ENCODE results near the gene OXSM.

The OXSM gene

GRCh38 chr3:25782636-25782937, 7.3 kb upstream of the OXSM start:
- Mint-ChIP-seq H3K4me3 (peak overlapping the region; percentile 83), H3K9me3 (no peaks in the 10 kb centered on the region), H3K27ac (ENCODE audit: low read depth) (peak overlapping the region; percentile 71), H3K36me3 (ENCODE audit: insufficient read depth) (peaks cover 18% of the 10 kb centered on the region), H3K27me3 (no peaks in the 10 kb centered on the region), H3K4me1 (peaks cover 36% of the 10 kb centered on the region)
- no peak for ATAC-seq (replicated peaks; ENCODE audit: extremely low read depth, poor library complexity, severe bottlenecking)
- no peak for DNase-seq (ENCODE audit: low spot score in 2 of 2)

DNA sequence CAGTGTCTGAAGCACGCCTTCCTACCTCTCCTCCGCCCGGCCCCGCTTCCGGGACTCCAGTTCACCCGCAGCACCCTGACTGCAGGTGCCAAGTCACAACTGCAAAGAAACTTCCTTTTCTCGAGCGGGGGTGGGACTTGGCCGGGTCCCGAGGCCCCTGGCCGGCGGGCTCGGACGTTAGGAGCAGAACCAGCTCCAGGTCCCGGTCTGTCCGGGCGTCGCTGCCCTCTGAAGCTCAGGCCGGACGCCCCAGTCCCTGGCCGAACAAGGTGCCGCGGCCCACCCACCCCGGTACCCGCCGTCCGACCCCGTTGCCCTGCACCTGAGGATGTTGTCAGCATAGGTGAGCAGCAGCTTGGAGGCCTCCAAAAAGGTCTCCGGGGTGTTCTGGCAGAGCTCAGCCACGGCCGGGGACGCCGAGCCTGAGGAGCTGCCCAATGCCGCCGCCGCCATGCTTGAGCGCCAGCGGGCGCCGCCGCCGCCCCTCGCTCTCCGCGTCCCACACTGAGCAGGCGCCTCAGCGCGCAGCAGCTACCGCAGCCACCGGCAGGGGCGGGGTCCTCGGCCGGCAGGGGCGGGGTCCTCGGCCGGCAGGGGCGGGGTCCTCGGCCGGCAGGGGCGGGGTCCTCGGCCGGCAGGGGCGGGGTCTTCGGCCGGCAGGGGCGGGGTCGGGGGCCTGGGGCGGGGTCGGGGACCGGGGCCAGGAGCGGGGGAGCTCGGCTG, 6.8 kb upstream of the OXSM start, which contains the start of gene NGLY1:
Gene NGLY1, minus strand, starts transcription at position 506 of the 723 bp plus-strand sequence. Its CDS starts 53 bp downstream, at position 453.
- H3K27ac Mint-ChIP-seq (ENCODE audit: low read depth): peak within 1 kb of the TSS; percentile 71
- H3K27me3 Mint-ChIP-seq: no peaks in the 10 kb centered on the region
- no peaks in the 10 kb centered on the region for H3K9me3 Mint-ChIP-seq
- peak within 1 kb of the TSS; percentile 83 for H3K4me3 Mint-ChIP-seq
- ATAC-seq (replicated peaks; ENCODE audit: extremely low read depth, poor library complexity, severe bottlenecking): peak; percentile 91
- H3K36me3 Mint-ChIP-seq (ENCODE audit: insufficient read depth): peaks cover 12% of the 10 kb centered on the region
- peaks cover 34% of the 10 kb centered on the region for H3K4me1 Mint-ChIP-seq
- peak; percentile 68 to 72 for DNase-seq (ENCODE audit: low spot score in 2 of 2)

DNA sequence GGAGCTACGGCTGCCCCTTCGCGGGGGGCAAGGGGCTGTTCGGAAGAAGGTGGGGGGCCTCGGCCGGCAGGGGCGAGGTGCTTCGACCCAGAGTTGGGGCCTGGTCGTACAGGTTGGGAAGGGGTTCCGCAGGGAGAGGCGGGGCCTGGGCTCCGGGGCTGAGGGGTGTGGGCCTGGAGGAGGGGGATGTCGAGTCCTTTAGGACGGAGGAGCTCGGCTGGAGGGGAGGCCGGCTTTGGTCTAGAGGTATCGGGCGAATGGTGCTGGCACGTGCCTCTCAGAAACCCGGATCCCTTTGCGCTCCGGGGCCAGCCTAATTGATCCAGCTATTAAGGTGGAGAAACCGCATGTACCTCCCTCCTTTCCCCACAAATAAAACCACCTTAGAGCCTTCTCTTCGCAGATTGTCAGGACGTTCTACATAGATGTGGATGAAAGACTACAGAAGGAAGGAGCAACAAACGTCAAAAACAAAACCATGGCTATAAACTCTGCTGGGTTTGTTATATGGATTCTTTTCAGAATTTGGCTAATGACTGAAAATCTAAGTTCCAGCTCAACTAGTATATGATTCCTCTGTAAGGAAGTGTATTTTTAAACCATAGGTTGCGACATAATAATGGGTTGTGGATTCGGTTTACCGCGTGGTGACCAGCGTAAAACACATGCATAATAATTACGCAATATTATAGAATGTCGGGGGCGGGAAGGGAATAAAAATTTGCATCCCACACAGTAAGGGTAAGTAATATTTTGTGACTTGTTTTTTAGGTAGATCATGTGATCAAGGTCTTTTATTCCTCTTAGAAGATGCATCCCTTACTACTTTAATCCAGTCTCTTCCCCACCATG, 6.0 kb upstream of the OXSM start:
- H3K9me3 Mint-ChIP-seq: no peaks in the 10 kb centered on the region
- H3K27me3 Mint-ChIP-seq: no peaks in the 10 kb centered on the region
- ATAC-seq (replicated peaks; ENCODE audit: extremely low read depth, poor library complexity, severe bottlenecking) (peak; percentile 3), DNase-seq (ENCODE audit: low spot score in 2 of 2) (no peak)
- H3K36me3 Mint-ChIP-seq (ENCODE audit: insufficient read depth): peaks cover 9% of the 10 kb centered on the region
- peak overlapping the region; percentile 83 for H3K4me3 Mint-ChIP-seq
- peaks cover 34% of the 10 kb centered on the region for H3K4me1 Mint-ChIP-seq
- peak overlapping the region; percentile 44 for H3K27ac Mint-ChIP-seq (ENCODE audit: low read depth)

DNA sequence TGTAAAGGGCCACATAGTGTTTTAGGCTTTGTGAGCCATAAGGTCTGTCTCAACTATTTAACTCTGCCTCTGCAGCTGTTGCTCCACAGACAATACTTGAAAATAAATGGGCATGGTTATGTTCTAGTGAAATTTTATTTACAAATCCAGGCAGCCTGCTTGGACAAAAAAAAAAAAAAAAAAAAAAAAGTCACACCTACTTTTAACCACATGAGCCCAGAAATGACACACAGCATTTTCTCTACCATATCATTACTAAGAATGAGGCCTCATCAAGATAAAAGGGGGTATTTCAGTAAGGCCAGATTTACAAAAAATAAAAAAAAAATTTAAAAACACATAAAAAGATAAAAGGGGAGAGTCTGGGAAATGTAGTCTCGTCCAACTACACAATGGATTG, 4.9 kb upstream of the OXSM start:
- ATAC-seq (replicated peaks; ENCODE audit: extremely low read depth, poor library complexity, severe bottlenecking) (no peak), DNase-seq (ENCODE audit: low spot score in 2 of 2) (no peak)
- H3K36me3 Mint-ChIP-seq (ENCODE audit: insufficient read depth): peaks cover 9% of the 10 kb centered on the region
- H3K4me3 Mint-ChIP-seq: peak overlapping the region; percentile 83
- peaks cover 34% of the 10 kb centered on the region for H3K4me1 Mint-ChIP-seq
- H3K27ac Mint-ChIP-seq (ENCODE audit: low read depth): no peak overlapping the region
- no peaks in the 10 kb centered on the region for H3K27me3 Mint-ChIP-seq
- H3K9me3 Mint-ChIP-seq: no peaks in the 10 kb centered on the region

- DNase-seq (ENCODE audit: low spot score in 2 of 2): no peak
- peaks cover 34% of the 10 kb centered on the region for H3K4me1 Mint-ChIP-seq
Observed at GRCh38 chr3:25785826-25786225, 4.1 kb upstream of the OXSM start.

DNA sequence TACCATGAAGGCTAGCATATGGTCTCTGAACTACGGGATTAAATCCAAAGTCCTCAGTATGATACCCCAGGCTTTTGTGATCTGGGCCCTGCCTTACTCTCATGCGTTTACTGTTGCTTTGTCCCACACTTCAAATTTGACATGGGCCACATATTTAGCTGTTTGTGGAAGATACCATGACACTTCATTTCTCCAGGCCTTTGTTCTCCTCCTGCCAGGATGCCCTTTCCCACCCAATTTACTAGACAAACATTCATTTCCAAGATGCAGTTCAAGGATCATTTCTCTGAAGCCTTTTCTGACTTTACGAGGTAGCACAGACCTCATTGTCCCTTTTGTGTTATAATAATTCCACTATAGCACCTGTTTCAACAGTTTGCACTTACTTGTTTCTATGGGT, 2.2 kb upstream of the OXSM start:
- DNase-seq (ENCODE audit: low spot score in 2 of 2) (no peak), ATAC-seq (replicated peaks; ENCODE audit: extremely low read depth, poor library complexity, severe bottlenecking) (no peak)
- no peaks in the 10 kb centered on the region for H3K27me3 Mint-ChIP-seq
- H3K9me3 Mint-ChIP-seq: no peaks in the 10 kb centered on the region
- no peak overlapping the region for H3K27ac Mint-ChIP-seq (ENCODE audit: low read depth)
- no peak overlapping the region for H3K4me3 Mint-ChIP-seq
- H3K4me1 Mint-ChIP-seq: peaks cover 22% of the 10 kb centered on the region
- peaks cover 5% of the 10 kb centered on the region for H3K36me3 Mint-ChIP-seq (ENCODE audit: insufficient read depth)

More at GRCh38 chr3:25785826-25786225, 4.1 kb upstream of the OXSM start:
- no peak overlapping the region for H3K4me3 Mint-ChIP-seq
- no peak for ATAC-seq (replicated peaks; ENCODE audit: extremely low read depth, poor library complexity, severe bottlenecking)
- no peak overlapping the region for H3K27ac Mint-ChIP-seq (ENCODE audit: low read depth)
- peaks cover 10% of the 10 kb centered on the region for H3K36me3 Mint-ChIP-seq (ENCODE audit: insufficient read depth)
- no peaks in the 10 kb centered on the region for H3K27me3 Mint-ChIP-seq
- no peaks in the 10 kb centered on the region for H3K9me3 Mint-ChIP-seq

- DNase-seq (ENCODE audit: low spot score in 2 of 2) (no peak), ATAC-seq (replicated peaks; ENCODE audit: extremely low read depth, poor library complexity, severe bottlenecking) (no peak)
- Mint-ChIP-seq H3K4me1 (peaks cover 15% of the 10 kb centered on the region), H3K4me3 (peak overlapping the region; percentile 99), H3K27ac (ENCODE audit: low read depth) (peak overlapping the region; percentile 98), H3K36me3 (ENCODE audit: insufficient read depth) (peaks cover 5% of the 10 kb centered on the region), H3K27me3 (no peaks in the 10 kb centered on the region), H3K9me3 (no peaks in the 10 kb centered on the region)
Observed at GRCh38 chr3:25789209-25789595, 688 bp upstream of the OXSM start.

DNA sequence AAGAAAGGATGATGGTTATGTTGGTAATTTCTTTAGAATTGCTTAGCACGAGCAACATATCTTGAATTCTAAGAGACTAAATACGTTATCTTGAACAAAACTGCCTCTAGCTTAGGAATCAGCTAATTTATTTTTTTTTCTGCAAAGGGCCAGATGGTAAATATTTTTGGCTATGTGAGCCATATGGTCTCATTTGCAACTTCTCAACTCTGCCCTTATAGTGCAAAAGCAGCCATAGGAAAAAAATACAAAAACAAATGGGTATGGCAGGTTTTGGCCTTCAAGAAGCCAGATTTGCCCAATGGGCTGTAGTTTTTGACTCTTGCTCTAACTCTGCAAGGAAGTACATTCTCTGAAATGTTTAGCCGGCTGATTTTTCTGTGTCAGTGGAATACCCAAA, 11.9 kb downstream of the OXSM start:
- ATAC-seq (replicated peaks; ENCODE audit: extremely low read depth, poor library complexity, severe bottlenecking) (no peak), DNase-seq (ENCODE audit: low spot score in 2 of 2) (no peak)
- H3K9me3 Mint-ChIP-seq: no peaks in the 10 kb centered on the region
- no peak overlapping the region for H3K4me3 Mint-ChIP-seq
- H3K4me1 Mint-ChIP-seq: no peaks in the 10 kb centered on the region
- H3K27ac Mint-ChIP-seq (ENCODE audit: low read depth): no peak overlapping the region
- H3K27me3 Mint-ChIP-seq: peaks cover 19% of the 10 kb centered on the region
- no peaks in the 10 kb centered on the region for H3K36me3 Mint-ChIP-seq (ENCODE audit: insufficient read depth)

DNA sequence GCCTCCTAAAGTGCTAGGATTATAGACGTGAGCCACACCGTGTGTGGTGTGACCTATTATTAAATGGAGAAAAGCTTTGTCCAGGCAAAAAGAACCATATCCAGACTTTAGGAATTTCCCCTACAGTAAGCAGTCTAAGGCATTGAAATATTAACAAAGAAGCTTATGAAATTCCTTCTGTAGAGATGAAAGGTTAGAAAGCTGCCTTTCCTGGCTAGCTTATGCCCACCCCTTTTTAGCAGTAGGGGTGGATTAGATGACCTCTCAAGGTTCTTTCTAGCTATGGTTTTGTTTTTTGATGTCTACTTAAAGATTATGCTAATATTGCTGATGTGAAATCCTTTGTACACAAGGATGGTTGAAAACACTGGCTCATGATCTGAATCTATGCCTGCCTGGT, 13.9 kb downstream of the OXSM start:
- Mint-ChIP-seq H3K4me3 (no peak overlapping the region), H3K9me3 (no peaks in the 10 kb centered on the region), H3K36me3 (ENCODE audit: insufficient read depth) (no peaks in the 10 kb centered on the region), H3K4me1 (no peaks in the 10 kb centered on the region), H3K27me3 (peaks cover 32% of the 10 kb centered on the region), H3K27ac (ENCODE audit: low read depth) (no peak overlapping the region)
- DNase-seq (ENCODE audit: low spot score in 2 of 2) (no peak), ATAC-seq (replicated peaks; ENCODE audit: extremely low read depth, poor library complexity, severe bottlenecking) (no peak)

DNA sequence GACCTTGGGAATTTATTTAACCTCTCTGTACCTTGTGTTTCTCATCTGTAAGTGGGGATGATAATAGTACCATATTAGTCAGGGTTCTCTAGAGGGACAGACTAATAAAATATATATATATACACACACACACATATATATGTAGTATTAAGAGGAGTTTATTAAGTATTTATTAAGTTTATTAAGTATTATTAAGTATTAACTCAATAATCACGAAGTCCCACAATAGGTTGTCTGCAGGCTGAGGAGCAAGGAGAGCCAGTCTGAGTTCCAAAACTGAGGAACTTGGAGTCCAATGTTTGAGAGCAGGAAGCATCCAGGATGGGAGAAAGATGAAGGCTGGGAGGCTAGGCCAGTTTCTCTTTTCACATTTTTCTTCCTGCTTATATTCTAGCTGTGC, 14.8 kb downstream of the OXSM start:
- no peak overlapping the region for H3K27ac Mint-ChIP-seq (ENCODE audit: low read depth)
- no peak for ATAC-seq (replicated peaks; ENCODE audit: extremely low read depth, poor library complexity, severe bottlenecking)
- H3K4me3 Mint-ChIP-seq: no peak overlapping the region
- no peaks in the 10 kb centered on the region for H3K36me3 Mint-ChIP-seq (ENCODE audit: insufficient read depth)
- DNase-seq (ENCODE audit: low spot score in 2 of 2): no peak
- H3K27me3 Mint-ChIP-seq: peaks cover 39% of the 10 kb centered on the region
- H3K9me3 Mint-ChIP-seq: no peaks in the 10 kb centered on the region
- H3K4me1 Mint-ChIP-seq: no peaks in the 10 kb centered on the region

DNA sequence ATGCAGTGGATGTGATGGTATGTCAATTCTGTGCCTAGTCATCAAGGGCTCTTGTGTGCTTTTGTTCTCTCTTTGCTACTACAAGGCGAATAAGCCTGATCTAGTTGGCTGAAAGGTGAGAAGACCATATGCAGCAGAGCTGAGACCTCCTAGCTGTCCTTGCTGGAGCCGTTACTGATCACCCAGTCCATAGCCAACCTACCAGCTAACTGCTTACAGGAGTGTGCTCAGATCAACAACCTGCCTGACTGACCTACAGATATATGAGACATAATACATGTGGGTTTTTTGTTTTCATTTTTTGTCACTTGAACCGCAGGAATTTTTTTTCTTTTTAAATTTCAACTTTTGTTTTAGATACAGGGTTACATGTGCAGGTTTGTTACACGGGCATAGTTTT, 22.8 kb downstream of the OXSM start:
- Mint-ChIP-seq H3K27ac (ENCODE audit: low read depth) (no peak overlapping the region), H3K4me3 (no peak overlapping the region), H3K9me3 (no peaks in the 10 kb centered on the region), H3K36me3 (ENCODE audit: insufficient read depth) (no peaks in the 10 kb centered on the region), H3K27me3 (peaks cover 17% of the 10 kb centered on the region), H3K4me1 (no peaks in the 10 kb centered on the region)
- DNase-seq (ENCODE audit: low spot score in 2 of 2): no peak
- no peak for ATAC-seq (replicated peaks; ENCODE audit: extremely low read depth, poor library complexity, severe bottlenecking)

DNA sequence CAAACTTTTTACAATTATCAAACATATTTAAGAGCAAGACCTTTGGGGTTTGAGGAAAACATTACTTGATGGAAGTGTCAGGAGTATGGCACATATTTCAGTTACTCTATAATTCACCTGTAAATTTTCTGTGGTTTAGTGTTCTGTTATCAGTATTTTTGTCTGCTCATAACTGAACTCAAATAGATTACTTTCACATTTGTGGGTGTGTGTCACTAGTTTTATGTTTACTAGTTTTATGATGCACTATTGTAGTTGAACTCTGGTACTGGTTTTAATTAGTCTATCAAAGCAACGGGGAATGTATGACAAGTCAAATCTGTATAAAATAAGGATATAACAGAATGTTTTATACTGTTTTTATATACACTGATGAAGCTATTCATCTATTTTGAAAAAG, 27.2 kb downstream of the OXSM start:
- Mint-ChIP-seq H3K4me3 (no peak overlapping the region), H3K27me3 (no peaks in the 10 kb centered on the region), H3K36me3 (ENCODE audit: insufficient read depth) (no peaks in the 10 kb centered on the region), H3K4me1 (no peaks in the 10 kb centered on the region), H3K9me3 (no peaks in the 10 kb centered on the region), H3K27ac (ENCODE audit: low read depth) (no peak overlapping the region)
- DNase-seq (ENCODE audit: low spot score in 2 of 2) (no peak), ATAC-seq (replicated peaks; ENCODE audit: extremely low read depth, poor library complexity, severe bottlenecking) (no peak)

- Mint-ChIP-seq H3K9me3 (no peaks in the 10 kb centered on the region), H3K27ac (ENCODE audit: low read depth) (no peak overlapping the region), H3K36me3 (ENCODE audit: insufficient read depth) (no peaks in the 10 kb centered on the region), H3K4me3 (no peak overlapping the region), H3K27me3 (no peaks in the 10 kb centered on the region), H3K4me1 (no peaks in the 10 kb centered on the region)
- ATAC-seq (replicated peaks; ENCODE audit: extremely low read depth, poor library complexity, severe bottlenecking): no peak
- DNase-seq (ENCODE audit: low spot score in 2 of 2): no peak
Observed at GRCh38 chr3:25817638-25818037, 27.7 kb downstream of the OXSM start.

Measured in central memory CD8-positive, alpha-beta T cell (primary cell).